GM18870 (cell line): Measurements from ENCODE around the gene MAP4.
"Not testable (repeated sequence)": the region's sequence is repeated elsewhere in the genome, so short reads cannot be mapped to it uniquely, and the experiment has no call there.

Experiments
- ATAC-seq: cut with Tn5 transposase; IDR thresholded peaks from one replicate; pipeline ENCODE4 v1.9.1; 2021; ENCODE audit warnings: moderate library complexity; ENCODE audit not compliant: unreplicated experiment

Gene MAP4

GRCh38 chr3:47897954-47898353 is 118.3 kb downstream of the MAP4 start:
- no peak for ATAC-seq

GRCh38 chr3:47896736-47897135 is 119.5 kb downstream of the MAP4 start:
- no peak for ATAC-seq

GRCh38 chr3:47895241-47895640 is 121.0 kb downstream of the MAP4 start:
- no peak for ATAC-seq

GRCh38 chr3:47892286-47893040 is 123.8 kb downstream of the MAP4 start:
- ATAC-seq, result no peak

- ATAC-seq, result no peak
These were observed 124.6 kb downstream of the MAP4 start for GRCh38 chr3:47891613-47892005.

- no peak for ATAC-seq
These were observed 125.2 kb downstream of the MAP4 start for GRCh38 chr3:47890828-47891612.

- ATAC-seq, result no peak
These were observed 125.9 kb downstream of the MAP4 start for GRCh38 chr3:47890126-47890827.

GRCh38 chr3:47888986-47889757 is 127.0 kb downstream of the MAP4 start:
- no peak for ATAC-seq

- not testable (repeated sequence) for ATAC-seq
These were observed 128.2 kb downstream of the MAP4 start for GRCh38 chr3:47887991-47888390.

GRCh38 chr3:47885168-47885567 is 131.0 kb downstream of the MAP4 start:
- ATAC-seq, result no peak

- ATAC-seq, result no peak
These were observed 131.6 kb downstream of the MAP4 start for GRCh38 chr3:47884603-47885002.

- no peak for ATAC-seq
These were observed 133.9 kb downstream of the MAP4 start for GRCh38 chr3:47882338-47882737.

GRCh38 chr3:47877719-47878118 is 138.5 kb downstream of the MAP4 start:
- no peak for ATAC-seq

- no peak for ATAC-seq
These were observed 138.9 kb downstream of the MAP4 start for GRCh38 chr3:47877290-47877689.

GRCh38 chr3:47874913-47875312 is 141.3 kb downstream of the MAP4 start:
- no peak for ATAC-seq

- no peak for ATAC-seq
These were observed 141.8 kb downstream of the MAP4 start for GRCh38 chr3:47874438-47874837.

- ATAC-seq, result no peak
These were observed 143.3 kb downstream of the MAP4 start for GRCh38 chr3:47872916-47873315.

- no peak for ATAC-seq
These were observed 144.8 kb downstream of the MAP4 start for GRCh38 chr3:47871389-47871788.

- no peak for ATAC-seq
These were observed 145.4 kb downstream of the MAP4 start for GRCh38 chr3:47870702-47871260.

- no peak for ATAC-seq
These were observed 146.1 kb downstream of the MAP4 start for GRCh38 chr3:47870156-47870555.

- ATAC-seq, result no peak
These were observed 147.9 kb downstream of the MAP4 start for GRCh38 chr3:47868306-47868705.
